NCI-H1092 (cell line): ENCODE data around the gene ITFG1.
"Not testable (repeated sequence)": the region's sequence is repeated elsewhere in the genome, so short reads cannot be mapped to it uniquely, and the experiment has no call there.

ENCODE experiments used
- DNase-seq: peaks from one replicate; lab custom pipeline; 2025; lab: John Stamatoyannopoulos, UW

The ITFG1 gene

DNA sequence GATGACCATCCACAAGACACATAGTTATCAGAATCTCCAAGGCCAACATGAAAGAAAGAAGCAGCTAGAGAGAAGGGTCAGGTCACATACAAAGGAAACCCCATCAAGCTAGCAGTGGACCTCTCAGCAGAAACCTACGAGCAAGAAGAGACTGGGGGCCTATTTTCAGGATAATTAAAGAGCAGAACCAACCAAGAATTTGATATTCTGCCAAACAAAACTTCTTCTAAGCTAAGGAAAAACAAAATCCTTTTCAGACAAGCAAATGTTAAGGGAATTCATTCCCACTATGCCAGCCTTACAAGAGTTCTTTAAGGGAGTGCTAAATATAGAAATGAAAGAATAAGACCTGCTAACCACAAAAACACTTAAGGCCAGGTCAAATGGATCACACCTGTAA is 47.8 kb downstream of the ITFG1 start:
- DNase-seq: no peak

DNA sequence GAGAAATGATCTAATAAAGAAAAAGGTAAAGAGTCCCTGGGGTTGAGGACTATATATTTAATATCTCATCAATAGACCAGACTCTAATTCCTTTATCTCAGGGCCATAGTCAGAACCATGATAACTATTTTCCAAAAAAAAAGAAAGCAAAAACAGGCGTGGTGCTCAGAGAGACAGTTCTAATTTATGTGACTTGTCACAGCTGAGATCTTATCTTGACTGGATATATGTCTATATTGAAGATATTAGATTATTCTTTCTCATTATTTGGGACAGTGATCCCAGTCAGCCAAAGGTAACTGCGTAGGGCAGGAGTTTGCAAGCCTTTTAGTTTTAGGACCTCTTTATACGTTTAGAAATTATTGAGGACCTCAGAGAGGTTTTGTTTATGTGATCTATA is 52.4 kb downstream of the ITFG1 start:
- DNase-seq: no peak

DNA sequence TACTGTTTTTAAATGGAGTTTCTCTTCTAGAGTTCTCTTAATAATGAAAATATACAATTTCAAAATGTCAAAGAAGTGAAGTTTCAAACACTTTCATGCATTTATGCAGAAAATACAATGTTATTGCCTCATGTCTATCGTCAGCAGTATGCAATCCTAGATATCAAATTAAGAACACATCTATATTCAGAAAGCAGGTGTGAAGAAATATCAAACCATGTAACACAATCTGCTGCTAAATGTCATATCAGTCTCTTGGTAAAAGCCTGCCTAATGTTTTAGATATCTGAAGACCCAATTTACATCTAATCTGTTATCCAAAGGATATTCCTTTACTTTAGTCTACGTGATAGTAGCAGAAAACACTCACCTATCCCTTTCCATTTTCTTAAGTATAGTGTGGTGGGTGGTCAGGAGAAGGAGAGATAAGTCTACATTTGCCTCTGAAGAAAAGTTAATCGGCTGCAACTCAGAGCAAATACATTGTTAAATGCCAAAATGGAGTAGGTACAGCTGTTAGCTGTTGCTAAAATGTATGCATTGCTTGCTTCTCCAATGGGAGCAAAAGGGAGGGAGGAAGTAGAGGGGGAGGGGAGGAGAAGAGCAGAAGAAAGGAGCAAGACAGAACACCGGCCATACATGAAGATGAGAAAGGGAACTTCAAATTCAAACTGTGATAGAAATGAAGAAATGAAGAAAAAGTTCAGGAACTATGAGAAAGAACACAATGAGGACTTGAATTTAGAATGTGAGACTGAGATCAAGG is 64.9 kb downstream of the ITFG1 start:
- no peak for DNase-seq

DNA sequence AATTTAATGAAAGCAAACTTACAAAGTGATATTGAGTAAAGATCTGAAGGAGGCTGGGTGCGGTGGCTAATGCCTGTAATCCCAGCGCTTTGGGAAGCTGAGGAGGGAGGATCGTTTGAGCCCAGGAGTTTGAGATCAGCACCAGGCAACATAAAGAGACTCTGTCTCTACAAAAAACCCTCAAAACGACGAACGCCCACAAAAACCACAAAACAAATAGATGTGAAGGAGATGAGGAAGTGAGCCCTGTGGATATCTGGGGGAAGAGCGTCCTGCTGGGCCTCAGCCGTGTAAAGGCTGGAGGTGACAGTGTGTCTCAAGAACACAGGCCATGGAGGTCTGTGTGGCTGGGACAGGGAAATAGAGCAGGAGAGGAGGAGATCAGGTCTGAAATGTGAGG is 68.8 kb downstream of the ITFG1 start:
- no peak for DNase-seq

GRCh38 chr16:47388705-47389104 is 72.2 kb downstream of the ITFG1 start:
- no peak for DNase-seq

- no peak for DNase-seq
These were observed 73.7 kb downstream of the ITFG1 start for GRCh38 chr16:47387026-47387734.

DNA sequence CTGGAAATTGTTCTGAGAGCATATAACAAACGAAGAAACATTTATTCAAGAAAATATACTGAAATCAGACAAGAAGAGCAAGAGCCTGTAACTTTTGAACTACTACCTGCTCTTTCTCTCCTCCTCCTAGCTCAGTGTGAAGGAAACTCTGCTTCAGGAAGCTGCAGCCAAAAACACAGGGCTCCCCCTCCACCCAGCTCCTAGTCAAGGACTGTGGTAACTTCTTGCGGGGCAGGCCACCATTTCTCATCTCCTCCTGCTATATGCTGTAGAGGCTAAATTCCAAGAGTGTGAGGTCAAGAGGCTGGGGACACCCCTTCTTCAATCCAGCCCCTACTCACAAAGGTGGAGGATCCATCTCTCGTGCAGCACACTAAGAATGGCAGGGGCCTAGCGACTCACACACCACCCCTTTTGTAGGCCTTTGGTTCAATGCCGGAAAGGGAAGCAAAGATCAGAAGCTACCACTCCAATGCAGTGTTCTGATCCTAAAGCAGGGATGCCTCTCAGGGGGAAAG is 74.6 kb downstream of the ITFG1 start:
- no peak for DNase-seq

- DNase-seq: no peak
These were observed 78.5 kb downstream of the ITFG1 start for GRCh38 chr16:47382362-47382761.

DNA sequence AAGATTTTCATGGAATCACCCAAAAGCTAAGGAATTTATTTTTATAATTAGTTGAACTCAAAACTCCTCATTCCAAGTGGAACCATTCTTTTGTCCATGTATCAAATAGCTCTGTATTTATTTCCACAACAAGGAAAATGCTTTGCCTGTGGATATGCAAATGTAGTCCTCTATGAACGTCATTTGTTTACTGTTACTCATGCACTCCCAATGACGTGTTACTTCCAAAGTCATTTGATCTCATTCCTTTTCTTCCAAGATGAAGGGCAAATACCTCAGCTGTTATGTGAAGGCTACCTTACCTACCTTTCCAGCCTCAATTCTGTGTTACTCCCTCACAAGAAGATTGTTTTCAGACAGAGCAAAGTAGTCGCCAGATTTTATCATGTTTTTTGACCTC is 83.7 kb downstream of the ITFG1 start:
- DNase-seq: no peak

DNA sequence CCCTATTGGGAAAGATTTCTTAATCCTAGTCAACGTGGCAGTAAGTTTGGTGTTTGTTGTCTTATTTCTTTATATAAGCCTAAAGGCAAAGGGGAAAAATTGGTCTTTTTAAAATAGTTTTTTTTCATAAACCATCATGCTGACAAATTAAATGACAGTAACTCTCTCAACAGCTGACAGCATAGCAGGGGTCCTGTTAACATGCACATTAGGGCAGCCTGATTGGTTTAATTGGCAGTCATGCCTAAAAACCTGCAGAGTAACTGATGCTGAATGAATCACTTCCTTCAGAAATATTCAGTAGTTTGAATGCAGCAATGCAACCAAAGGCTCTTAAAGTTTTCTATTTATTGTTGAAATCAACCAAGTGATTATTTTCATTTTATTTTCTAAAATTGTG is 85.4 kb downstream of the ITFG1 start:
- DNase-seq: no peak

- no peak for DNase-seq
These were observed 86.2 kb downstream of the ITFG1 start for GRCh38 chr16:47374629-47375028.

DNA sequence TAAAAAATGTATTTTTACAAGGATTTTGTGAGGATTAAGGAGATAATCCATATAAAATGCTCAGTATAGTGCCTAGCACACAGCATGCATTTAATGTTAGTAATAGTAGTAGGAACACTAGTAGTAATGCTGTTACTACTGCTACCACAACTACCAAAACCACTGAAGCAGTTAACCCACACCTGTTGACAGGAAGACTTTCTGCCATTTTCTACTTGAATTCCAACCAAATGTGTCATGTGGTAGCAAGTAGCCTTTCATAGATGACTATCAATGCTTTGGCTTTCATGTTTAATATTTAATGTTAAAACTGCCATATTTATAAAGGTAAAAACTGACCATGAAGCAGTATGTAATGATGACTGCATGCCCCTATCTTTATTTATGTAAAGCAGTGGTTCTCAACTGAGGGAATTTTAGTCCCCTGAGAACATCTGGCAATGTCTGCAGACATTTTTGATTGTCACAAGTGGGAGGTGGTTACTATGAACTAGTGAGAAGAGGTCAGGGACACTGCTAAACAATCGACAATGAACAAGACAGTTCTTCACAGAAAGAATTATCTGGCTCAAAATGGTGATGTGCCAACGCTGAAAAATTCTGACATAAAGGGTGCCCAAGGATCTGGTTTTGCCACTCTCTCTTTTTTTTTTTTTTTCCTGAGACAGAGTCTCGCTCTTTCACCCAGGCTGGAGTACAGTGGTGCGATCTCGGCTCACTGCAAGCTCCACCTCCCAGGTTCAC is 89.4 kb downstream of the ITFG1 start:
- DNase-seq: no peak

DNA sequence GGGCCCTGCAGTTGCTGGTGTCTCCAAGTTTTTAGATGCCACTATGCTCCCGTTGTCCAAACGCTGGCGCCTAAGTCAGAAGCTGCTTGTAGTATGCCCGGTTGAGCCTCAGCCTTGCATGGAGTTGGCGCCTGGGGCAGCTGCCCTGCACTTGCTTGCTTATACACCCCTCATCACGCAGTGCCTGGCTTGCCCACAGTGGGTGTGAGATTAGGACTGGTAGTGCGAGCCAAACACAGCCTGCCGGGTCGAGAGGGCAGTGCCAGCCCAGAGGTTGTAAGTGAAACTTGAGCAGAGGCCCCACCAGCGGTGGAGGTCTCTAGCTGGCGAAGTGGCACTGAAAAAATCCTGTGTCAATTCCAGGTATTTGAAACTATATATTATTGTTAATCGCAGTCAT is 90.3 kb downstream of the ITFG1 start:
- no peak for DNase-seq

GRCh38 chr16:47366228-47366627 is 94.6 kb downstream of the ITFG1 start:
- no peak for DNase-seq

DNA sequence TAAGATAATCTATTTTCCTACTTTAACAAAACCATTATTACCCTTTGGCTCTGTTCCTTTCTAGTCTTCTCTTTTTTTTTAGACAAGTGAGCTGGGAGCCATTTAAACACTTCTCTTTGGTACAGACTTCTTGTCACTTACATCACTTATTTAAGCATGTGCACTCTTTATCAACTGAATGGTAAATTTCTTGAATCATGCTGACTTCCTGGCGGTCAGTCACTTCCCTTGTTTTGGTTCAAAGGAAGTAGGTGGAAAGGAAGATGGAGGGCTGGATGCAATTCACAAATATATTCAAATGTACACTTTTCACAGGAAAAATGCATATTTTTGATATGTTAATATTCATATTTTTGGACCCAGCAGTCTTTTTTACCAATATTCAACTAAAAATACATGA is 97.1 kb downstream of the ITFG1 start:
- DNase-seq: no peak

- no peak for DNase-seq
These were observed 101.4 kb downstream of the ITFG1 start for GRCh38 chr16:47359478-47359877.

DNA sequence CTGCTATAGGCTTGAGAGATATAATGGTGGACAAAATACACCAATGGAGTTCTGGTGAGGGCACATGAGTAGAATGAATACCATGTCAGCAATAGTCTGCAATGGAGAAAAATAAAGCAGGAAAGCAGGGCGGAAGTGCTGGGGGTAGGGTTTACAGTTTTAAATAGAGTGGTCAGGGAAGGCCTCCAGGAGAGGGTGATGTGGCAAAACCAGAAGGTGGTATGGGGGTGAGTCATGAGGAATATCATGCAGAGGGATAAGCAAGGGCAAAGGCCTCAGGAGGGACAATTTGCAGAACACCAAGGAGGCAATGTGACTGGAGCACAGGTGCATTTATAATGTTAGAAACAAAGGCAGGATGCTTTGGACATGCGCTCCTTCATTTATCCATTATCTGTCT is 102.0 kb downstream of the ITFG1 start:
- DNase-seq: no peak

- not testable (repeated sequence) for DNase-seq
These were observed 111.8 kb downstream of the ITFG1 start for GRCh38 chr16:47349029-47349428.

- not testable (repeated sequence) for DNase-seq
These were observed 113.7 kb downstream of the ITFG1 start for GRCh38 chr16:47347021-47347696.

DNA sequence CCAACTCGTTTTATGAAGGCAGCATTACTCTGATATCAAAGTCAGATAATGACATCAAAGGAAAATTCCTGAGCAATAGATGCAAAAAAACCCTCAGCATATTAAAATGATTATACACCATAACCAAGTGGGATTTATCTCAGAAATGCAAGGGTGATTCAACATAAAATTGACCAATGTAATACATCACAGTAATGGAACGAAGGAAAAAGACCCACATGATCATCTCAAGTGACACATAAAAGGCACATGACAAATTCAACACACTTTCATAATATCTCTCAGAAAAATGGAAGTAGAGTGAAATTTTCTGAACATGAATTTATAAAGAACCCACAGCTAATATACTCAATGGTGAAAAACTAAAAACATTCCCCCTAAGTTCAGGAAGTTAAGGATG is 118.8 kb downstream of the ITFG1 start:
- no peak for DNase-seq

- DNase-seq: not testable (repeated sequence)
These were observed 130.3 kb downstream of the ITFG1 start for GRCh38 chr16:47330562-47330961.

DNA sequence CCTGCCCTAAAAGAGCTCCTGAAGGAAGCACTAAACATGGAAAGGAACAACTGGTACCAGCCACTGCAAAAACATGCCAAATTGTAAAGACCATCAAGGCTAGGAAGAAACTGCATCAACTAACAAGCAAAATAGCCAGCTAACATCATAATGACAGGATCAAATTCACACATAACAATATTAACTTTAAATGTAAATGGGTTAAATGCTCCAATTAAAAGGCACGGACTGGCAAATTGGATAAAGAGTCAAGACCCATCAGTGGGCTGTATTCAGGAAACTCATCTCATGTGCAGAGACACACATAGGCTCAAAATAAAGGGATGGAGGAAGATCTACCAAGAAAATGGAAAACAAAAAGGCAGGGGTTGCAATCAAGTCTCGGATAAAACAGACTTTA is 136.6 kb downstream of the ITFG1 start:
- not testable (repeated sequence) for DNase-seq
